Ishikawa (cell line): Measurements from ENCODE around the gene TBC1D12.

Experiments
- CEBPB ChIP-seq: IDR thresholded peaks from 2 replicates; pipeline ENCODE4 v1.6.1; 2012
- CREB1 ChIP-seq: IDR thresholded peaks from 2 replicates; pipeline ENCODE4 v1.6.1; 2012; ENCODE audit warnings: low read depth
- EGR1 ChIP-seq: IDR thresholded peaks from 2 replicates; pipeline ENCODE4 v1.6.1; 2012
- EP300 ChIP-seq: IDR thresholded peaks from 2 replicates; pipeline ENCODE4 v1.6.1; 2012; ENCODE audit warnings: borderline replicate concordance
- FOXM1 ChIP-seq: IDR thresholded peaks from 2 replicates; pipeline ENCODE4 v1.6.1; 2012; ENCODE audit warnings: low read depth, borderline replicate concordance
- NFIC ChIP-seq: IDR thresholded peaks from 2 replicates; pipeline ENCODE4 v1.6.1; 2012
- RAD21 ChIP-seq: IDR thresholded peaks from 2 replicates; pipeline ENCODE4 v1.6.1; 2012; ENCODE audit warnings: low read depth
- TAF1 ChIP-seq: IDR thresholded peaks from 2 replicates; pipeline ENCODE4 v1.6.1; 2012; ENCODE audit warnings: low read depth, mild to moderate bottlenecking
- TCF12 ChIP-seq: IDR thresholded peaks from 2 replicates; pipeline ENCODE4 v1.6.1; 2012; ENCODE audit warnings: low read depth
- TEAD4 ChIP-seq: IDR thresholded peaks from 2 replicates; pipeline ENCODE4 v1.6.1; 2012
- YY1 ChIP-seq: IDR thresholded peaks from 2 replicates; pipeline ENCODE4 v1.6.1; 2012; ENCODE audit warnings: low read depth
- ZBTB7A ChIP-seq: IDR thresholded peaks from 2 replicates; pipeline ENCODE4 v1.6.1; 2012; ENCODE audit warnings: low read depth
- TF ChIP-seq, protein P1 (sequence below): IDR thresholded peaks from 2 replicates; pipeline ENCODE4 v1.6.1; 2012
- TF ChIP-seq, protein P2 (sequence below): IDR thresholded peaks from 2 replicates; pipeline ENCODE4 v1.6.1; 2012; ENCODE audit warnings: low read depth, mild to moderate bottlenecking
- TF ChIP-seq, protein P3 (sequence below): IDR thresholded peaks from 2 replicates; pipeline ENCODE4 v1.6.1; 2012

Gene TBC1D12

DNA sequence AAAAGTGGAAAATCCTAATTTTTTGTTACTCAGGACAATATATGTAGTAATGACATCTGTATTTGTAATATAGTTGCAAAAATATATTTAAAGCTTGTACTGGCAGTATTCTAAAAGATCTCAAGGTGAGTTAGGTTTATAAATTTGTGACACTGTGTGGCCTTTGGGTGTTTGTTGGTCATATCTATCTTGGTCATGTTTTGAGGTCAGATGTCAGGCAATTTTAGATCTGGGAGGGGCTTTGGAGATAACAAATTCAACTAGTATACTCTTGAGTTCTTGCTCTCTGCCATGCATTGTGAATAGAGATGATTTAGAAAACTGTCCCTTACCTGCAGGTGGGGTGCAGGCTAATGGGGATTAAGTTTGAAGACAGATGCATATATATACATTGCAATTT lies 3.1 kb downstream of the TBC1D12 start:
- TF ChIP-seq RAD21 (no peak), ZBTB7A (no peak), NFIC (no peak), TEAD4 (no peak), EGR1 (no peak), TCF12 (no peak)

- TF ChIP-seq TCF12 (no peak), YY1 (no peak), FOXM1 (no peak), ZBTB7A (no peak), TEAD4 (no peak), CEBPB (no peak), RAD21 (no peak), TAF1 (no peak), EP300 (no peak), EGR1 (no peak), CREB1 (no peak), NFIC (no peak)
- TF ChIP-seq, protein P1, sequence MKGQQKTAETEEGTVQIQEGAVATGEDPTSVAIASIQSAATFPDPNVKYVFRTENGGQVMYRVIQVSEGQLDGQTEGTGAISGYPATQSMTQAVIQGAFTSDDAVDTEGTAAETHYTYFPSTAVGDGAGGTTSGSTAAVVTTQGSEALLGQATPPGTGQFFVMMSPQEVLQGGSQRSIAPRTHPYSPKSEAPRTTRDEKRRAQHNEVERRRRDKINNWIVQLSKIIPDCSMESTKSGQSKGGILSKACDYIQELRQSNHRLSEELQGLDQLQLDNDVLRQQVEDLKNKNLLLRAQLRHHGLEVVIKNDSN: no peak
- TF ChIP-seq, protein P2, sequence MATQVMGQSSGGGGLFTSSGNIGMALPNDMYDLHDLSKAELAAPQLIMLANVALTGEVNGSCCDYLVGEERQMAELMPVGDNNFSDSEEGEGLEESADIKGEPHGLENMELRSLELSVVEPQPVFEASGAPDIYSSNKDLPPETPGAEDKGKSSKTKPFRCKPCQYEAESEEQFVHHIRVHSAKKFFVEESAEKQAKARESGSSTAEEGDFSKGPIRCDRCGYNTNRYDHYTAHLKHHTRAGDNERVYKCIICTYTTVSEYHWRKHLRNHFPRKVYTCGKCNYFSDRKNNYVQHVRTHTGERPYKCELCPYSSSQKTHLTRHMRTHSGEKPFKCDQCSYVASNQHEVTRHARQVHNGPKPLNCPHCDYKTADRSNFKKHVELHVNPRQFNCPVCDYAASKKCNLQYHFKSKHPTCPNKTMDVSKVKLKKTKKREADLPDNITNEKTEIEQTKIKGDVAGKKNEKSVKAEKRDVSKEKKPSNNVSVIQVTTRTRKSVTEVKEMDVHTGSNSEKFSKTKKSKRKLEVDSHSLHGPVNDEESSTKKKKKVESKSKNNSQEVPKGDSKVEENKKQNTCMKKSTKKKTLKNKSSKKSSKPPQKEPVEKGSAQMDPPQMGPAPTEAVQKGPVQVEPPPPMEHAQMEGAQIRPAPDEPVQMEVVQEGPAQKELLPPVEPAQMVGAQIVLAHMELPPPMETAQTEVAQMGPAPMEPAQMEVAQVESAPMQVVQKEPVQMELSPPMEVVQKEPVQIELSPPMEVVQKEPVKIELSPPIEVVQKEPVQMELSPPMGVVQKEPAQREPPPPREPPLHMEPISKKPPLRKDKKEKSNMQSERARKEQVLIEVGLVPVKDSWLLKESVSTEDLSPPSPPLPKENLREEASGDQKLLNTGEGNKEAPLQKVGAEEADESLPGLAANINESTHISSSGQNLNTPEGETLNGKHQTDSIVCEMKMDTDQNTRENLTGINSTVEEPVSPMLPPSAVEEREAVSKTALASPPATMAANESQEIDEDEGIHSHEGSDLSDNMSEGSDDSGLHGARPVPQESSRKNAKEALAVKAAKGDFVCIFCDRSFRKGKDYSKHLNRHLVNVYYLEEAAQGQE: no peak
- TF ChIP-seq, protein P3, sequence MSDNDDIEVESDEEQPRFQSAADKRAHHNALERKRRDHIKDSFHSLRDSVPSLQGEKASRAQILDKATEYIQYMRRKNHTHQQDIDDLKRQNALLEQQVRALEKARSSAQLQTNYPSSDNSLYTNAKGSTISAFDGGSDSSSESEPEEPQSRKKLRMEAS: no peak
Measured at GRCh38 chr10:94407668-94408067, 5.3 kb downstream of the TBC1D12 start.

DNA sequence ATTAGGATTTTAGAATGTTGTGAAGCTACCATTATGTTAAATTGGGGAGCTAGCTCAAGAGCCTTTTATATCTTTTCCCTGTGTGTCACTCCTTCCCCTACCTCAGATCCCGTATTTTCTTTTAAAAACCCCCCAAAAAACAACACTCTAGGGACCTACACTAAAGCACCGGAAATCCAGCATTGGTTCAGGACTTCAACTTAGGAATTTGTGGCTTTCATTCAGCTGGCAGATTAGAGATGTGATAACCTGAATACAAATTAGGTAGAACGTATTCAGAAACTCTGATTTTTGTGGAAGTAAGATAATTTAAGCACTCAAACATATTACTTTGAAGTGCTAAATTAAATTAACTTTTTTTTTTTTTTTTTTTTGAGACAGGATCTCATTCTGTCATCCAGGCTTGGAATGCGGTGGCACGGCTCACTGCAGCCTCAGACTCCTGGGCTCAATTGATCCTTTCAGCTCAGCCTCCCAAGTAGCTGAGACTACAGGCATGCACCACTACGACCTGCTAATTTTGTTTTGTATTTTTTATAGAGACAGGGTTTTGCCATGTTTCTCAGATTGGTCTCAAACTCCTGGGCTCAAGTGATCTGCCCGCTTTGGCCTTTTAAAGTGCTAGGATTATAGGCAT lies 6.8 kb downstream of the TBC1D12 start:
- TF ChIP-seq TCF12: no peak

DNA sequence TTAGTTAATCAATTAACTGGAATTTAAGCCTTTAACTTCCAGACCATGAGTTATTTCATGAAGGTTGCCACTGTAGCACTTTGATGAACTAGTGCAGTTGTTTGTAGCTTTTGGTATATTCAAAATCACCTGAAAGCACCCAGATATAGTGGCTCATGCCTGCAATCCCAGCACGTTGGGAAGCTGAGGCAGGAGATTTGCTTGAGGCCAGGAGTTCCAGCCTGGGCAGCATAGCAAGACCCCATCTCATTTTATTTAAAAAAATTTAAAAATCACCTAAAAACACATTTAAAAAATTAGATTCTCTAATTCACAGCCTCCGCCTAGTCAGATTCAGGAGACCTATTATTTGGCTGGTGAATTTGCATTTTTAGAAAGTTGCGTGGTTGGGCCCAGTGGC lies 9.0 kb downstream of the TBC1D12 start:
- TF ChIP-seq TAF1 (no peak), TEAD4 (no peak)
- TF ChIP-seq, protein P1: no peak
- TF ChIP-seq, protein P2: no peak

DNA sequence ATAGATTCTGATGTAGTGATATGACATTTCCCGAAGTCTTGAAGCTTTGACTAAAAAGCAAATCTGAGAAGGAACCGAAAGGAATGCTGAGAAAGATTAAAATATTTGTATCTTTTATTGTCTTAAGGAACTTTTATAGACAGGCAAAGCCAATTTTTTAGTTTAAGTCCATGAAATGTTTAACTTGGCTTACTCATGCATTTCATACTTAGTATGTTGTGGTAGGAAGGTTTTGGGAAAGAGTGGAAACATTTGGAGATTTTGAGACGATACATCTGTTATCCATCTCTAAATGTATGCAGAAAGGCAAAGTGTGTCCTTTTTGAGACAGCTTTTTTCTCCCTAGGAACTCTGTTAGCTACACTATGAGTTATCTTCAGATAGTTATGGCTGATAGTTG lies 10.1 kb downstream of the TBC1D12 start:
- no peak for TF ChIP-seq CEBPB
- TF ChIP-seq, protein P3: no peak
- no peak for TF ChIP-seq TEAD4
- TF ChIP-seq, protein P2: no peak

DNA sequence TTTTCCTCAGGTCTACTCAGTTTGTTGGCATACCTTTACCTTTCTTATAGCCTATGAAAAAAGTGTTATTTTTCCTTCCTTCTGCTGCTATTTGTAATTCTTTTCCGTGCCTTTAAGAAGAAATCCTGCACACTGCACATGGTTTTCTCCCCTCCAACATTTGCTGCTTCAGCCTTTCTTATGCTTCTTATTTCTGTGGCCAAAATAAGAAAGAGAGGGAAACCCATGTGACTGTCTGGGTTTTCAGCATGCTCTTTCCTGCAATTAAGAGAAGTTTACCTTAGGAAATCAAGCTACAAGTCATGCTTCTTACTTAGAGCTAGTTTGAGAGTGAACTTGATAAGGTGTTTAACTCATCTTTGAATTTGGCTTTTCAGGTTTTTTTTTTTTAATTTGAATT lies 11.0 kb downstream of the TBC1D12 start:
- no peak for TF ChIP-seq NFIC
- TF ChIP-seq, protein P1: 0 out of 2 replicates have a peak, but pooled peaks have one; percentile 5
- no peak for TF ChIP-seq FOXM1
